Thymus (tissue), 11 donors: ENCODE results near the gene MAP4. TPM values are rescaled to one million over a fixed set of nuclear protein-coding genes. Genes with fewer than 3 reads are reported as not detected.

Experiments used
- DNase-seq, 9 donors: peaks; one replicate each; pipeline ENCODE4 v3.0.0-alpha.2; 2013; ENCODE audit warnings: low spot score in 9 of 9, low read depth in 6 of 9, missing footprints in 1 of 9
- H3K27ac ChIP-seq, 2 donors: one replicate each; pipeline ENCODE4 v1.5.1; 2013; ENCODE audit warnings: control low read depth in 1 of 2, low read depth in 1 of 2, low read length in 1 of 2, mild to moderate bottlenecking in 1 of 2, moderate library complexity in 1 of 2
- H3K27me3 ChIP-seq, 2 donors: one replicate each; pipeline ENCODE4 v1.5.1; 2013; ENCODE audit warnings: low read length in 1 of 2; ENCODE audit not compliant: control insufficient read depth in 2 of 2, insufficient read depth in 1 of 2
- H3K36me3 ChIP-seq, 2 donors: one replicate each; pipeline ENCODE4 v1.5.1; 2013; ENCODE audit warnings: low read length in 1 of 2, mild to moderate bottlenecking in 1 of 2, moderate library complexity in 1 of 2; ENCODE audit not compliant: control insufficient read depth in 2 of 2, insufficient read depth in 2 of 2
- H3K4me1 ChIP-seq, 2 donors: one replicate each; pipeline ENCODE4 v1.5.1; 2013; ENCODE audit warnings: low read length in 2 of 2; ENCODE audit not compliant: control insufficient read depth in 2 of 2, insufficient read depth in 2 of 2
- H3K4me3 ChIP-seq, 2 donors: one replicate each; pipeline ENCODE4 v1.5.1; 2013; ENCODE audit warnings: low read length in 2 of 2, control low read depth in 1 of 2, mild to moderate bottlenecking in 1 of 2
- H3K9me3 ChIP-seq, 2 donors: one replicate each; pipeline ENCODE4 v1.5.1; 2013; ENCODE audit warnings: low read length in 1 of 2, mild to moderate bottlenecking in 1 of 2; ENCODE audit not compliant: control insufficient read depth in 2 of 2, insufficient read depth in 1 of 2
- whole genome bisulfite sequencing: extraction: QIAGEN DNeasy Blood & Tissue Kit; methylation state at CpG from one replicate; pipeline ENCODE4 v1.1.7; 2013; 5-methylcytosine and 5-hydroxymethylcytosine counted together
- polyA plus RNA-seq: library from polyadenylated mRNA; stranded (reverse); fragments of 200-250 nt; gene quantifications from one replicate; pipeline ENCODE4 v1.2.3, GENCODE V29; 2013
- total RNA-seq: library from RNA; stranded (reverse); fragments of 120-200 nt; gene quantifications from one replicate; pipeline ENCODE4 v1.2.4, GENCODE V29; 2013
- donor health status: healthy.

MAP4 gene
- total and polyA plus RNA-seq, 2 donors = 22.3 to 49.8 TPM

DNA sequence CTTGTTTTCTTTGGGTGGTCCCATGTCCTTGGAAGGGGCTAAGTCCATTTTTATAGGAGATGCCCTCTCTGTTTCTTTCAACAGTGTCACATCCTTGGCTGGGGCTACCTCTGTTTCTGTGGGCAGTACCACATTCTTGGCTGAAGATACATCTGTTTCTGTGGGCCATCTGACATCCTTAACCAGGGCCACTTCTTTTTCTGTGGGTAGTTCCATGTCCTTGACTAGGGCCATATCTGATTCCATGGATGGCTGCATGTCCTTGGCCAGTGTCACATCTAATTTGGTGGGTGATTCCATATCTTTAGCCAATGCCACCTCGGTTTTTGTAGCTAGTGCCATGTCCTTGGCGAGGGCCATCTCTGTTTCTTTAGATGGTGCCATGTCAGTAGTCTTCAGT is 99.5 kb downstream of the MAP4 start:
- 100% methylated on average over 2 of the region's 2 CpGs for WGBS

DNA sequence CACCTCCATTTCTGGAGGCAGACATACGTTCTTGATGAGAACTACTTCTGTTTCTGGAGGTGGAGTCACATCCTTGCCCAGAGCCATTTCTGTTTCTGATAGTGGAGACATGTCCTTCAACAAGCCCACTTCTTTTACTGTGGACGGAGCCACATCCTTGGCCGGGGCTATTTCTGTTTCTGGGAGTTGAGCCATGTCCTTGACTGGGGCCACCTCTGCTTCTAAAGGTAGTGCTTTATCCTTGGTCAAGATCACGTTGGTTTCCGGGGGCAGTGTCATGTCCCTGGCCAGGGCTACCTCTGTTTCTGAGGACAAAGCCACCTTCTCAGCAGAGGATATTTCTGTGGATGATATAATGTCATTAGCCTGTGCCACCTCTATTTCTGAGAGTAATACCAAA is 100.0 kb downstream of the MAP4 start:
- peaks cover 0 to 2% of the 10 kb centered on the region in 2 donors for H3K4me1 ChIP-seq
- 99% methylated on average over 5 of the region's 5 CpGs for WGBS
- H3K9me3 ChIP-seq = no peaks in the 10 kb centered on the region
- peaks cover 29 to 44% of the 10 kb centered on the region in 2 donors for H3K36me3 ChIP-seq
- H3K27ac ChIP-seq = no peak overlapping the region
- DNase-seq = no peak
- no peak overlapping the region for H3K4me3 ChIP-seq
- H3K27me3 ChIP-seq = no peaks in the 10 kb centered on the region

More for the DNA sequence above, 99.5 kb downstream of the MAP4 start:
- Histone ChIP-seq H3K36me3 (peaks cover 29 to 48% of the 10 kb centered on the region in 2 donors), H3K4me1 (peaks cover 0 to 2% of the 10 kb centered on the region in 2 donors), H3K9me3 (no peaks in the 10 kb centered on the region), H3K27me3 (no peaks in the 10 kb centered on the region), H3K4me3 (no peak overlapping the region), H3K27ac (no peak overlapping the region)
- no peak for DNase-seq

DNA sequence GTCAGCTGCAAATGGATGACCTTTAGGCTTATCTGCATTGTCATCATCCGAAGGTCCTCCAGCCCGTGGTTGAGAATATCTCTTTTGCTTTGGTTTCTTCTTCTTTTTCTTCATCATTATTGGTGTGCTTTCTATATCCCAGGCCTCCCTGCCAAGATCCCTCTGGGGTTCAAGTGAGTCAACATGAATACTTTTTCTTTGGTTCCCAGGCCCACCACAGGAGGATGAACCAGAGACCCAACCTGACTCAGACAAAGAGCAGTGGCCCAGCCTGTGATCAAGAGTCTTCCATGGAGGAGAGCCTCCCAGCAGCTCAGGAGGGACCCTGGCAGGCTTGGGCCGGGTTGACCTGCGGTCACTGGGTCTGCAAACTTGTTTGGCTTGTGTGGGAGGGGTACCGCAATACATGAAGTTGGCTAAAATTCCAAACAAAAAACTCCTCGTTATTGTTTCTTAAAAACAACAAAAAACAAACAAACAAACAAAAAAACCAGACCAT is 104.2 kb downstream of the MAP4 start:
- Histone ChIP-seq H3K4me1 (peaks cover 0 to 2% of the 10 kb centered on the region in 2 donors), H3K4me3 (no peak overlapping the region), H3K36me3 (peaks cover 27 to 39% of the 10 kb centered on the region in 2 donors), H3K27ac (no peak overlapping the region), H3K27me3 (no peaks in the 10 kb centered on the region), H3K9me3 (no peaks in the 10 kb centered on the region)
- WGBS = 98% methylated on average over 6 of the region's 6 CpGs
- no peak for DNase-seq

DNA sequence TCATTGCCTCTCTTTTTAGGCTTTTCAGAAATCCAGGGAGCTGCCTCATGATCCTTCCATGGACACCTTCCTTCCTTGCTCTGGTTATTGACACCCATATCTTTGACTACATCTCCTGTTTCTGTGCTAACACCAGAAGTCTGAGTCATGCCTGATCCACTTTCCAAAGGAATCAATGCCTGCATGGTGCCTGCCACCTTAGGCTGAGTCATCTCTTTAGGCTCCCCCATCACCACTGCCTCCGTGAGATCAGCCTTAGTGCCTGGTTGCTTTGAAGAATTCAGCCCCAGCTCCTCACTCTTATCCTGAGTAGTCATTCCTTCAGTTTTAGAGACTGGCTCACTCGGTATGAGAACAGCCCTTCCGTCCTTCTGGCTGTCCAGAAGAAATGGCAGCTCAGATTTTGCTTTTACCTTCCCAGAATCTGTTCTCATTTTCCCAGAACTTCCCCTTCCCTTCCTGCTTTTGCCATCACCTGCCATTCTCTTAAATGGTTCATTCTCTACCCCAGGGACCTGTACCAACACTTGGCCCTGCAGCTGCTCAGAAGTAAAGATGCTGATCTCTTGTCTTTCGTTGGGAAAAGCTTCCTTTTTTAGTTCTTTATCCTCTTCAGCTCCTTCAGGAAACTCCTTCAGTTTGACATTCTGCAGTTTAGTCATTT is 105.3 kb downstream of the MAP4 start:
- no peaks in the 10 kb centered on the region for H3K27me3 ChIP-seq
- peaks cover 17 to 28% of the 10 kb centered on the region in 2 donors for H3K36me3 ChIP-seq
- DNase-seq = no peak
- H3K4me1 ChIP-seq = peaks cover 0 to 2% of the 10 kb centered on the region in 2 donors
- H3K9me3 ChIP-seq = no peaks in the 10 kb centered on the region
- WGBS = 95% methylated on average over 4 of the region's 4 CpGs
- H3K4me3 ChIP-seq = no peak overlapping the region
- H3K27ac ChIP-seq = no peak overlapping the region

DNA sequence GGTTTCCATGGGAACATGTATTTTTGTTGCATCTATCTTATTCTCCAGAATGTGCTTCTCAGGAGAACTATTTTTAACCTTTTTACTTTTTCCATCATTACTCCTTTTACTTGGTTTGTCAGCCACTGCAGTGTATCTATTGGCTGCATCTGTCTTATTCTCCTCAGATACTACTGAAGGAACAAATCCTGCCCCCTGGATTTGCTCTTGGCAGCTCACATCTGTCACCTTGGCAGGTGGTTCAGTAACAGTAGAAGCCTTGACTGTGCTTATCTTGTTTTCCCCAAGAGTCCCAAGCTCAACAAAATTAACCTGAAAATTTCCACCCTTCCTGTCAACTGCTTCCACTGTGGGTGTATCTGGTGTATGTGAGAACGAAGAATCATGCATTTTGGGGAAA is 106.0 kb downstream of the MAP4 start:
- peaks cover 12 to 24% of the 10 kb centered on the region in 2 donors for H3K36me3 ChIP-seq
- H3K9me3 ChIP-seq = no peaks in the 10 kb centered on the region
- no peak overlapping the region for H3K27ac ChIP-seq
- WGBS = 97% methylated on average over 1 of the region's 1 CpG
- no peaks in the 10 kb centered on the region for H3K27me3 ChIP-seq
- H3K4me1 ChIP-seq = peaks cover 0 to 2% of the 10 kb centered on the region in 2 donors
- no peak for DNase-seq
- H3K4me3 ChIP-seq = no peak overlapping the region

DNA sequence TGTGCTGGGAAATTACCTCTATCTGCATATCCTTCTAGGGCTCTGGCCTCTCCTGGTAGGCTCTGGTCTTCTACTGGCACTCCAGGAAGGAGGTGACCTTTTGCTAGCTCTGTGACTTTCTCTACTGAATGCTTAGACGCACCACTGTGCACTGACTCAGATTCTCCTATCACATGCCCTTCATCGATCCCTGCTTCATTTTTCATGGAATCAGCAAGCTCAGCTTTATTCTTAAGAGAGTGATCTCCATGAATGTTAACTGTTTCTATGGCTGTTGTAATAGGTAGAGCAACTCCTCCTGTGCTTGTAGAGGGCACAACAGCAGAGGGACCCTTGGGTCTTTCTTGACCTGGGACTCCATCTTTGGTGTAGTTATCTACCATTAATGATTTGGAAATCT is 106.6 kb downstream of the MAP4 start:
- no peaks in the 10 kb centered on the region for H3K27me3 ChIP-seq
- H3K4me3 ChIP-seq = no peak overlapping the region
- over 99% methylated on average over 2 of the region's 2 CpGs for WGBS
- H3K27ac ChIP-seq = no peak overlapping the region
- H3K9me3 ChIP-seq = no peaks in the 10 kb centered on the region
- peaks cover 9 to 23% of the 10 kb centered on the region in 2 donors for H3K36me3 ChIP-seq
- DNase-seq = no peak
- H3K4me1 ChIP-seq = peaks cover 0 to 2% of the 10 kb centered on the region in 2 donors

DNA sequence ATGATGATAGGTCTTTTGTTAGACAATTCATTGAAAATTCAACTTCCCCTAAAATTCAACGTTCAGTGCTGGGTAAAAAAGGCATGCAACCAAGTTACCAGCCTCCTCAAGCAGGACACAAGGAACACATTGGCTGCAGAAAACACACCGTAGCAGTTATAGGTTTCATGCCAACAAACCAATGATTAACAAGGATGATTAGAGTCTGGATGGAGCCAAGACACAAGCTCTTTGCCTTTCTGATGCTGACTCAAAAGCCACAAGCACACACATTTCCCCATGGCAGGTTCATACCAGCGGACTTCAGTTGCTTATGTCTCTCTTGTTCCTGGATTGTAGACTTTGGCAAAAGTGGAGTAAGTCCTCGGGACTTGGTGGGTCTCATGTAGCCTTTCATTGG is 107.5 kb downstream of the MAP4 start:
- DNase-seq = no peak
- Histone ChIP-seq H3K27ac (no peak overlapping the region), H3K36me3 (peaks cover 8 to 18% of the 10 kb centered on the region in 2 donors), H3K4me3 (no peak overlapping the region), H3K27me3 (no peaks in the 10 kb centered on the region), H3K9me3 (no peaks in the 10 kb centered on the region), H3K4me1 (peaks cover 0 to 2% of the 10 kb centered on the region in 2 donors)
- WGBS = 98% methylated on average over 4 of the region's 4 CpGs

DNA sequence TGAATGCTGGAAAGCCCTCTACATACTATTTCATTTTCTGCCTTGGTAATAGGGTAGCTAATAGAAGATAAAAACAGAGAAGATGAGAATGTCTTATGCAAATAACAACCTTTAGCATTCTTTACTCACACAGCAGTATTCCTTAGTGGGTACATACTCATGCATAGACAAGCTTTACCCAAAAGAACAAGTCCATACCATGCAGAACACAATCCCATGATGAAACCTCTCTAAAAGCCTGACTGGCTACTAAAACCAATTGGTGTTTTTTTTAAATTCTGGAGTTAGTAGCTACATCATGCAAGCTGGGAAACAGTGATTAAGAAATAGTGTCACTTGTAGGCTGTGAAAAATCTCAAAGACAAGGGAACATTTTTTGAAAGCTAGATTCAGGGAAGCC is 108.4 kb downstream of the MAP4 start:
- H3K27ac ChIP-seq = no peak overlapping the region
- no peak for DNase-seq
- H3K36me3 ChIP-seq = peaks cover 8 to 18% of the 10 kb centered on the region in 2 donors
- H3K27me3 ChIP-seq = no peaks in the 10 kb centered on the region
- H3K4me1 ChIP-seq = peaks cover 0 to 2% of the 10 kb centered on the region in 2 donors
- H3K4me3 ChIP-seq = no peak overlapping the region
- H3K9me3 ChIP-seq = no peaks in the 10 kb centered on the region

DNA sequence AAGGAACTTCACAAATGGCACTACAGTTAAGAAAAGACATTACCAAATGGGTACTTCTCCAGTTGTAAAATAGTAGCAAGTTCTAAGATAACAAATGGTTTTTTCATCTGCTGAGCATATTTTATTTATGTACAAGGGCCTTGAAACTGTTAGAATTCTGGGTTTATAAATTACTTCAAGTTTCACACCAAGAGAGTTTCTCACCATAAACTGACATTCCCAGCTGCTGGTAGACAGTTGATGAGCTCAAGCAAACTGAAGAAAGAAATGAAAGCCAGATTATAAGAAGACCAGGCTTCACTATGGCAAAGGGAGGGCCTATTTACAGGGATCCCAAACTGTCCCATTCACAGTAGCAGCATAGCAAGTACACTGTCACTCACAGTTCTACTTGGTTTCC is 113.5 kb downstream of the MAP4 start:
- H3K9me3 ChIP-seq = no peaks in the 10 kb centered on the region
- peaks cover 0 to 9% of the 10 kb centered on the region in 2 donors for H3K36me3 ChIP-seq
- H3K27me3 ChIP-seq = no peaks in the 10 kb centered on the region
- DNase-seq = no peak
- no peak overlapping the region for H3K4me3 ChIP-seq
- H3K4me1 ChIP-seq = peaks cover 1 to 8% of the 10 kb centered on the region in 2 donors
- no peak overlapping the region for H3K27ac ChIP-seq
